WI38 (cell line): Measurements from ENCODE around the gene USP36.

Experiments
- H3K4me3 ChIP-seq: 2 replicates; pipeline ENCODE4 v1.5.1; 2011; ENCODE audit warnings: low read depth, mild to moderate bottlenecking, control low read depth, low read length
- TF ChIP-seq, protein P1 (sequence below): IDR thresholded peaks from 2 replicates; pipeline ENCODE4 v1.5.1; 2012; ENCODE audit warnings: low read depth, mild to moderate bottlenecking, control low read depth, low read length

The USP36 gene

GRCh38 chr17:78844301-78845005 is 3.8 kb upstream of the USP36 start:
- H3K4me3 ChIP-seq, result no peak overlapping the region
- TF ChIP-seq, protein P1, sequence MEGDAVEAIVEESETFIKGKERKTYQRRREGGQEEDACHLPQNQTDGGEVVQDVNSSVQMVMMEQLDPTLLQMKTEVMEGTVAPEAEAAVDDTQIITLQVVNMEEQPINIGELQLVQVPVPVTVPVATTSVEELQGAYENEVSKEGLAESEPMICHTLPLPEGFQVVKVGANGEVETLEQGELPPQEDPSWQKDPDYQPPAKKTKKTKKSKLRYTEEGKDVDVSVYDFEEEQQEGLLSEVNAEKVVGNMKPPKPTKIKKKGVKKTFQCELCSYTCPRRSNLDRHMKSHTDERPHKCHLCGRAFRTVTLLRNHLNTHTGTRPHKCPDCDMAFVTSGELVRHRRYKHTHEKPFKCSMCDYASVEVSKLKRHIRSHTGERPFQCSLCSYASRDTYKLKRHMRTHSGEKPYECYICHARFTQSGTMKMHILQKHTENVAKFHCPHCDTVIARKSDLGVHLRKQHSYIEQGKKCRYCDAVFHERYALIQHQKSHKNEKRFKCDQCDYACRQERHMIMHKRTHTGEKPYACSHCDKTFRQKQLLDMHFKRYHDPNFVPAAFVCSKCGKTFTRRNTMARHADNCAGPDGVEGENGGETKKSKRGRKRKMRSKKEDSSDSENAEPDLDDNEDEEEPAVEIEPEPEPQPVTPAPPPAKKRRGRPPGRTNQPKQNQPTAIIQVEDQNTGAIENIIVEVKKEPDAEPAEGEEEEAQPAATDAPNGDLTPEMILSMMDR, result no peak

- H3K4me3 ChIP-seq, result no peak overlapping the region
- TF ChIP-seq, protein P1, result peak; percentile 42; the same call in 1 of the 2 replicates
These were observed 2.4 kb upstream of the USP36 start for GRCh38 chr17:78842881-78843565.

DNA sequence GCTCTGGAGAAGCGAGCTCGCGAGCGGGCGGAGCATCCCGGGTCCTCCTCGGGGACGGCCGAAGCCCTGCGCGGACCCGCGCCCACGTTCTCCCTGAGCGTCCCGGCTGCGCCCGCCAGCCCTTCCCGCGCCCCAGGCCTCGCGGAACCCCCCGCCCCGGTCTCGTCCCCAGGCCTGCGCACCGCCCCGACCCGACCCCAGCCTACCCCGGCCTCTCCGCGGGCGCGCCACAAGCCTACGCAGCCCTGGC is 159 bp downstream of the USP36 start:
- peak overlapping the region; percentile 83 for H3K4me3 ChIP-seq
- TF ChIP-seq, protein P1, result no peak

DNA sequence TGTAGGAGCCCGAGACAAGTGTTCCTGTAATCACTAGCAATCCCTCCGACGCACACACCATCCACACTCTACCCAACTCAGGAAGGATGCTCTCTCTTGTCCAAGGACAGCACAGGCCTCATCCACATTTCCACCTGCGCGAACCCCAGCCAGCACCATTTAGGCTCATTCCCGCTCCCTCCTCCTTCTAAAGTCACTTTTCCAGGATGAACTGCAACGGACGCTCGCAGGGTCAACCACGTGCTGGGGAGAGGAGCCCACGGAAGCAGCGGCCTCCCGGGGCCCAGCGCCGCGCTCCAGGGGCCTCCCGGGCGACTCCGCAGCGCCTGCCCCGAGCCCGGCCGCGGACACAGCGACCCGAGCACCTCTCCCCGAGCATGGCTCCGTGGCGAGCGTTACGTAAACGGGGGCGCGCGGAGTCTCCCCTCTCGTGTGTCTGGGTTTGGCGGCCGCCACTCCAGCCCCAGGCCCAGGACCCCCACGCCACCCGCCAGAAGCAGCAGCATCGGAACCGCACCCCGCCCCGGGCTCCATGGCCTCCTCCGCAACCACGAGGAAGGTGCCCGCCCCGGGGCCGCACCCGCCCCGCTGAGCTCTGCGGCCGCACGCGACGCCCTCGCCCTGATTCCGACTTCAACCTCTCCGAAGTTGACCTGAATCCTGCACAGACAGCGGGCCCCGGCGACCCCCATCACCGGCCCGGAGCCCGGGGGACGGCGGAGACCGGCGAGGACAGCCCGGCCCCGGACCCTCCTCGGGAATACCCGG is 668 bp downstream of the USP36 start:
- H3K4me3 ChIP-seq, result peak overlapping the region; percentile 83
- TF ChIP-seq, protein P1, result no peak

DNA sequence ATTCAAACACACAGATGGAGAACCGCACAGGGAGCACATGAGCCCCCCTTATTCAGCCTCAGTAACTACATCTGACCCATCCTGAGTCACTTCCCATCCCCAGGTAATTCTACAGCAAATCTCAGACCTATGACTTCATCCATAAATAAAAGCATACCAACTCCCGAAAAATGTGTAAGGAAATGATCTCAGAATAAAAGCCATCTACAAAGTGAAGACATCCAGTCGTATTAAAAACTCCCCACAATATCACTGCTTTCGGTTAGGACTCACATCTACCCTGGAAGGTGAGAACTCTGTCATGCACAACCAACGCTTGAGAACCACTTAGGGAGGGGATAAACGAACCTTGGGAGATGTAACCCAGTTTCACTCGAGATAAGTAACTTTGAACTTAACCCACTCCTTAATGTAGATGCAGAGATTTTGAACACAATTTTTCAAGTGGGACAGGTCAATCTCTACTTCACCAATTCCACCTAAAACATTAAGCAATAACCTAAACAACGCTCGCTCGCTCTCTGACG is 1.3 kb downstream of the USP36 start:
- peak overlapping the region; percentile 83 for H3K4me3 ChIP-seq
- TF ChIP-seq, protein P1, result no peak

DNA sequence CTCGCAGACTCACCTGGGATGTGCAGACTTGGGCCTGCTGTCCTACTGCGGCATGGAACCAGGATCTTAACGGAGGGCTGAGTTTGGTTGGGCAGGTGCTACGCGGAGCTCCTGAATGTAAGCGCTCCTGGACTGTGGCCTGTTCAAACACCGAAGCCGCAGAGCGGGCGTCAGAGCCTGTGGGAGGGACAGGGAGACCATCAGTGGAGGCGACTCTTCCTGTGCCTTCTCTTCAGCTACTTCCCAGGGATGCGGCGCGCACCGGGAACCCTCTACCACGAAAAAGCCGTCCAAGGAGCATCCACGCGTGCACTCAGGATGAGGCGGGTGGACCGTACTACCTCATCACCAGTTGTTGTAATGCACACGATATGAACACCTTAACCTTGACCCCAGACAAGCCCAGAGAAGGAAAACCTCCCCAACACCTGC is 2.0 kb downstream of the USP36 start:
- TF ChIP-seq, protein P1, result no peak
- H3K4me3 ChIP-seq, result peak overlapping the region; percentile 83
